B cell (primary cell): ENCODE data around the gene LRRC7. TPM values are rescaled to one million over a fixed set of nuclear protein-coding genes. Genes with fewer than 3 reads are reported as not detected.
A peak's percentile ranks its signal among the peaks of the same experiment; 100 is the strongest.

Source experiments
- ATAC-seq: fragments of 200-7000 bp; cut with Tn5 transposase; one replicate; pipeline ENCODE4 v1.10.0; 2021; ENCODE audit warnings: low read depth, mild to moderate bottlenecking, moderate number of reproducible peaks, moderate library complexity
- CTCF ChIA-PET: fragments of 350-600 bp; sonication (Branson Sonifier 250); formaldehyde crosslinking; loops from one replicate; lab custom pipeline; 2021; ENCODE audit warnings: antibody characterized with exemption, inconsistent platforms; lab: Charles Lee
- POLR2A ChIA-PET: fragments of 350-600 bp; sonication (Branson Sonifier 250); formaldehyde crosslinking; loops from one replicate; lab custom pipeline; 2021; ENCODE audit warnings: antibody characterized with exemption; lab: Charles Lee
- DNase-seq: peaks from one replicate; pipeline ENCODE4 v3.0.0; 2013
- H2AFZ ChIP-seq: 2 replicates; pipeline ENCODE4 v1.6.1; 2012; ENCODE audit warnings: mild to moderate bottlenecking, low read depth, low read length; ENCODE audit not compliant: insufficient read depth, poor library complexity, severe bottlenecking
- H3K27ac ChIP-seq, 2 donors: 1 replicate in 1 of 2; 2 replicates in 1 of 2; pipeline ENCODE4 v1.5.1; 2012 to 2013; ENCODE audit warnings: low read length in 2 of 2, mild to moderate bottlenecking in 2 of 2, moderate library complexity in 1 of 2
- H3K27me3 ChIP-seq, 4 experiments: fragments of 200-600 bp in 1 of 4; sonication (generic) in 1 of 4; replicated peaks in 1 of 4; 1 replicate in 2 of 4; 2 replicates in 2 of 4; pipeline versions ENCODE4 v1.6.1 to v1.7.0; 2013 to 2016; ENCODE audit warnings: low read length in 3 of 4, mild to moderate bottlenecking in 2 of 4, mixed read lengths in 1 of 4, moderate library complexity in 1 of 4; ENCODE audit not compliant: insufficient read depth in 4 of 4, control insufficient read depth in 3 of 4; ENCODE audit errors: control extremely low read depth in 1 of 4
- H3K36me3 ChIP-seq, 2 experiments: replicated peaks in 1 of 2; 1 replicate in 1 of 2; 2 replicates in 1 of 2; pipeline versions ENCODE4 v1.6.1 to v1.7.1; 2013; ENCODE audit warnings: low read length in 1 of 2; ENCODE audit not compliant: insufficient read depth in 2 of 2, control insufficient read depth in 1 of 2; ENCODE audit errors: control extremely low read depth in 1 of 2, extremely low read depth in 1 of 2
- H3K4me1 ChIP-seq, 2 donors: fragments of 200-600 bp in 1 of 2; sonication (generic) in 1 of 2; 1 replicate in 1 of 2; 2 replicates in 1 of 2; pipeline versions ENCODE4 v1.5.1 to v1.6.1; 2013 to 2017; ENCODE audit warnings: low read length in 2 of 2; ENCODE audit not compliant: control insufficient read depth in 2 of 2, insufficient read depth in 2 of 2
- H3K4me2 ChIP-seq: replicated peaks from 2 replicates; pipeline ENCODE3; 2012; ENCODE audit warnings: mild to moderate bottlenecking, low read depth, low read length; ENCODE audit not compliant: poor library complexity, severe bottlenecking
- H3K4me3 ChIP-seq, 5 experiments: fragments of 200-600 bp in 1 of 5; sonication (generic) in 1 of 5; 1 replicate in 3 of 5; 2 replicates in 2 of 5; pipeline versions ENCODE4 v1.5.1 to v1.7.0; 2011 to 2016; ENCODE audit warnings: low read length in 4 of 5, mild to moderate bottlenecking in 4 of 5, low read depth in 2 of 5, control low read depth in 1 of 5, moderate library complexity in 1 of 5; ENCODE audit not compliant: insufficient read depth in 1 of 5; ENCODE audit errors: control extremely low read depth in 1 of 5, extremely low read depth in 1 of 5
- H3K79me2 ChIP-seq: fragments of 200-600 bp; sonication (generic); one replicate; pipeline ENCODE4 v1.6.0; 2016; ENCODE audit warnings: low read length; ENCODE audit not compliant: control insufficient read depth, insufficient read depth
- H3K9ac ChIP-seq: fragments of 200-600 bp; sonication (generic); 2 replicates; pipeline ENCODE4 v1.6.1; 2017; ENCODE audit warnings: mild to moderate bottlenecking, low read length, moderate library complexity
- H3K9me3 ChIP-seq, 3 donors: one replicate each; pipeline versions ENCODE4 v1.6.1 to v1.7.1; 2013; ENCODE audit warnings: low read length in 2 of 3; ENCODE audit not compliant: control insufficient read depth in 2 of 3, insufficient read depth in 1 of 3; ENCODE audit errors: control extremely low read depth in 1 of 3
- H4K20me1 ChIP-seq: 2 replicates; pipeline ENCODE4 v1.6.0; 2012; ENCODE audit warnings: mild to moderate bottlenecking, low read length; ENCODE audit not compliant: insufficient read depth, control insufficient read depth, poor library complexity, severe bottlenecking
- H3K27ac Mint-ChIP-seq: one replicate; pipeline ENCODE4 v1.8.0; 2021; ENCODE audit warnings: mixed read lengths
- H3K27me3 Mint-ChIP-seq: one replicate; pipeline ENCODE4 v1.8.0; 2021; ENCODE audit warnings: mixed read lengths
- H3K4me1 Mint-ChIP-seq: one replicate; pipeline ENCODE4 v1.8.0; 2021; ENCODE audit warnings: mixed read lengths
- H3K4me3 Mint-ChIP-seq: one replicate; pipeline ENCODE4 v1.8.0; 2021; ENCODE audit warnings: mixed read lengths
- H3K9me3 Mint-ChIP-seq: one replicate; pipeline ENCODE4 v1.8.0; 2022; ENCODE audit warnings: mixed read lengths; ENCODE audit not compliant: insufficient read depth
- EZH2 ChIP-seq: IDR thresholded peaks from 2 replicates; pipeline ENCODE4 v1.6.1; 2012; ENCODE audit warnings: borderline replicate concordance, low read depth, mild to moderate bottlenecking, moderate library complexity, low read length; ENCODE audit not compliant: insufficient read depth, poor library complexity, severe bottlenecking
- WGBS: methylation state at CpG from one replicate; pipeline ENCODE4 v1.1.5; 2013; ENCODE audit warnings: missing lambda C conversion rate; ENCODE audit not compliant: insufficient coverage; 5-methylcytosine and 5-hydroxymethylcytosine counted together
- intact Hi-C: fragments of 100-400 bp; cut with micrococcal nuclease; formaldehyde crosslinking; loops from one replicate; pipeline ENCODE4 v1.10.0; 2022
- polyA minus RNA-seq: library from RNA; depleted of rRNA, polyadenylated mRNA; stranded (reverse); fragments of >200 nt; gene quantifications from 2 replicates; pipeline ENCODE4 v1.2.3, GENCODE V29; 2012
- polyA plus RNA-seq: library from polyadenylated mRNA; depleted of rRNA; stranded (reverse); fragments of >200 nt; gene quantifications from 2 replicates; pipeline ENCODE4 v1.2.3, GENCODE V29; 2012
- total RNA-seq, 2 donors: library from RNA; stranded (reverse); fragments of 120-200 nt in 1 of 2; gene quantifications; 1 replicate in 1 of 2; 2 replicates in 1 of 2; pipeline versions ENCODE4 v1.2.3 to v1.2.4, GENCODE V29; 2013 to 2022
- TF ChIP-seq, protein P1 (sequence below): fragments of 200-600 bp; IDR thresholded peaks from one replicate; pipeline ENCODE4 v1.8.0; 2022; ENCODE audit warnings: antibody characterized with exemption, mild to moderate bottlenecking

LRRC7 gene
- total RNA-seq (not detected in 2 replicates), polyA plus RNA-seq (not detected in 2 replicates), polyA minus RNA-seq (0.14 TPM in 1 of 2 replicates, not detected in the other)
- 0.44 TPM for total RNA-seq (2013)

DNA sequence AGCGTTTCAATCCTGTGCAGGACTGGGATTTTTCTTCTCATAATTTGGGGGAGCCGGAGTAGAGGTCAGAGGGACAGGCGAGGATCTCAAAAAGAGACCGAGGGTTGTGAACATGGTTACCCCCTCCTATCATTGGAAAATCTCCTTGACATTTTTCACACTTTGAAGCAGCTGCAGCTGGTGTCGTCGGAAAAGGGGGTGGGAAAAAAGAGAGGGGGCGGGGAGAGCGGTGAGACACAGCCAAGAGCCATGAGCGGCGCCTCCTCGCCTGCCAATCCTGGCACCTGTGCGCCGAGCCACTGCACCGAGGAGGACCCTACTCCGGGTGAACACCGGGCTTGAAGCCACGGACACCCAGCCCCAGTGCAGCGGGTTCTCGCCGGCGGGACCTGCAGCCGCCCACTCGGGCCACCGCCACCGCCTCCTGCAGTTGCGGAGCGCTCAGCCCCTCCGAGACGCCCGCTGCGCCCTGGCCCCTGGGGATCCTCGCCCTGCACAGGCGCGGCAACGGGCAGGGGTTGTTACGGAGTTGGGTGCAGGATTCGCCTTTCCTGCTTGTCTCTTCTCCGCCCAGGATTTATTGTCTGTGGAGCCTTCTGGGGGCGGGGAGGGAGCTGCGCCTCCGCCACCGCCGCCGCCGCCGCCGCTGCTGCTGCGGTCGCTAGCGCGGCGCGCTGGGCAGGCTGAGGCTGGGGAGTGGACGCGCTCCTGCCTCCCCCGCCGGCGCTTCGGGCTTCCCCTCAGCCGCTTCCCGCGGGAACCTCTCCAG lies at the start of gene LRRC7:
TSS of gene LRRC7 (plus strand) at position 271 of the 769 bp plus-strand sequence. CDS start 718 bp downstream, outside the sequence.
- 5% methylated on average over 59 of the region's 62 CpGs for WGBS
- H4K20me1 ChIP-seq = no peaks in the 10 kb centered on the region
- ChIA-PET CTCF (no interaction called here), POLR2A (no interaction called here)
- no peaks in the 10 kb centered on the region for H3K9me3 ChIP-seq
- peaks cover 0 to 32% (median 7%) of the 10 kb centered on the region in 4 experiments for H3K27me3 ChIP-seq
- H3K4me1 Mint-ChIP-seq = peaks cover 5% of the 10 kb centered on the region
- intact Hi-C loops = no loop called here
- no peak within 1 kb of the TSS for H3K27ac ChIP-seq
- H3K9ac ChIP-seq = no peak within 1 kb of the TSS
- DNase-seq (no peak), ATAC-seq (no peak)
- peak within 1 kb of the TSS; percentile 3 for H3K4me2 ChIP-seq
- TF ChIP-seq, protein P1, sequence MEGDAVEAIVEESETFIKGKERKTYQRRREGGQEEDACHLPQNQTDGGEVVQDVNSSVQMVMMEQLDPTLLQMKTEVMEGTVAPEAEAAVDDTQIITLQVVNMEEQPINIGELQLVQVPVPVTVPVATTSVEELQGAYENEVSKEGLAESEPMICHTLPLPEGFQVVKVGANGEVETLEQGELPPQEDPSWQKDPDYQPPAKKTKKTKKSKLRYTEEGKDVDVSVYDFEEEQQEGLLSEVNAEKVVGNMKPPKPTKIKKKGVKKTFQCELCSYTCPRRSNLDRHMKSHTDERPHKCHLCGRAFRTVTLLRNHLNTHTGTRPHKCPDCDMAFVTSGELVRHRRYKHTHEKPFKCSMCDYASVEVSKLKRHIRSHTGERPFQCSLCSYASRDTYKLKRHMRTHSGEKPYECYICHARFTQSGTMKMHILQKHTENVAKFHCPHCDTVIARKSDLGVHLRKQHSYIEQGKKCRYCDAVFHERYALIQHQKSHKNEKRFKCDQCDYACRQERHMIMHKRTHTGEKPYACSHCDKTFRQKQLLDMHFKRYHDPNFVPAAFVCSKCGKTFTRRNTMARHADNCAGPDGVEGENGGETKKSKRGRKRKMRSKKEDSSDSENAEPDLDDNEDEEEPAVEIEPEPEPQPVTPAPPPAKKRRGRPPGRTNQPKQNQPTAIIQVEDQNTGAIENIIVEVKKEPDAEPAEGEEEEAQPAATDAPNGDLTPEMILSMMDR = no peak
- no peak for TF ChIP-seq EZH2
- H3K9me3 Mint-ChIP-seq = peaks cover 2% of the 10 kb centered on the region
- no peaks in the 10 kb centered on the region for H3K79me2 ChIP-seq
- H3K4me3 Mint-ChIP-seq = peak within 1 kb of the TSS; percentile 45
- H3K36me3 ChIP-seq = no peaks in the 10 kb centered on the region
- H3K27ac Mint-ChIP-seq = no peak within 1 kb of the TSS
- H3K4me1 ChIP-seq = no peaks in the 10 kb centered on the region
- peaks cover 41% of the 10 kb centered on the region for H3K27me3 Mint-ChIP-seq
- H2AFZ ChIP-seq = peak within 1 kb of the TSS; percentile 46
- no peak within 1 kb of the TSS for H3K4me3 ChIP-seq

DNA sequence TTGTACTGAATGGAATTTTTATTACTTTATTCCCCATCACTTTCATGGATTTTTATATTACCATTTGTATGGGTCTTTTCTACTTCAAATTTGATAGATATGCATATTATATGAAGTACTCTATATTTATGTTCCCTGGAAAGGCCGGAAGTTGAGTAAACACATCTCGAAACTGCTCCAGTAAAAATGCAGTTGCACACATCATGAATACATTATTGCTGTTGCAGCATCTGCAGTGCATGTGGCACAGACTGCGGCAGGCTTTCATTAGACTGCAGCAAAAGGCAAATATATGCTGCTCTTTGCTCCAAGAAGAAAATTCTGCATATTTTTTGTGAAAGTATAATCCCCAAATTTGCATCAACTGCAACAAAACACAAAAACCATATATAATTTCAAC lies 48.7 kb upstream of the LRRC7 start:
- WGBS = 97% methylated on average over 3 of the region's 3 CpGs
- Histone ChIP-seq H3K79me2 (no peaks in the 10 kb centered on the region), H3K27ac (no peak overlapping the region), H3K4me1 (no peaks in the 10 kb centered on the region), H4K20me1 (no peaks in the 10 kb centered on the region), H2AFZ (no peak overlapping the region), H3K27me3 (no peaks in the 10 kb centered on the region), H3K4me3 (no peak overlapping the region), H3K4me2 (no peak overlapping the region), H3K9me3 (no peaks in the 10 kb centered on the region), H3K36me3 (no peaks in the 10 kb centered on the region), H3K9ac (no peak overlapping the region)
- intact Hi-C loops = no loop called here
- ChIA-PET POLR2A (no interaction called here), CTCF (no interaction called here)
- TF ChIP-seq, protein P1 = no peak
- TF ChIP-seq EZH2 = no peak
- DNase-seq (no peak), ATAC-seq (no peak)
- Mint-ChIP-seq H3K27ac (no peak overlapping the region), H3K4me3 (no peak overlapping the region), H3K9me3 (no peaks in the 10 kb centered on the region), H3K27me3 (no peaks in the 10 kb centered on the region), H3K4me1 (no peaks in the 10 kb centered on the region)
